Measurements from ENCODE around the gene C16orf92. TPM values are rescaled to one million over a fixed set of nuclear protein-coding genes. Genes with fewer than 3 reads are reported as not detected.

Gene C16orf92
- total RNA-seq, 3 donors from 2014 or later, result not detected

- no peak for TF ChIP-seq POLR2A (IDR thresholded peaks at IDR 0.05)
- TF ChIP-seq, protein P1, sequence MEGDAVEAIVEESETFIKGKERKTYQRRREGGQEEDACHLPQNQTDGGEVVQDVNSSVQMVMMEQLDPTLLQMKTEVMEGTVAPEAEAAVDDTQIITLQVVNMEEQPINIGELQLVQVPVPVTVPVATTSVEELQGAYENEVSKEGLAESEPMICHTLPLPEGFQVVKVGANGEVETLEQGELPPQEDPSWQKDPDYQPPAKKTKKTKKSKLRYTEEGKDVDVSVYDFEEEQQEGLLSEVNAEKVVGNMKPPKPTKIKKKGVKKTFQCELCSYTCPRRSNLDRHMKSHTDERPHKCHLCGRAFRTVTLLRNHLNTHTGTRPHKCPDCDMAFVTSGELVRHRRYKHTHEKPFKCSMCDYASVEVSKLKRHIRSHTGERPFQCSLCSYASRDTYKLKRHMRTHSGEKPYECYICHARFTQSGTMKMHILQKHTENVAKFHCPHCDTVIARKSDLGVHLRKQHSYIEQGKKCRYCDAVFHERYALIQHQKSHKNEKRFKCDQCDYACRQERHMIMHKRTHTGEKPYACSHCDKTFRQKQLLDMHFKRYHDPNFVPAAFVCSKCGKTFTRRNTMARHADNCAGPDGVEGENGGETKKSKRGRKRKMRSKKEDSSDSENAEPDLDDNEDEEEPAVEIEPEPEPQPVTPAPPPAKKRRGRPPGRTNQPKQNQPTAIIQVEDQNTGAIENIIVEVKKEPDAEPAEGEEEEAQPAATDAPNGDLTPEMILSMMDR (IDR thresholded peaks at IDR 0.05), result no peak
- TF ChIP-seq POLR2AphosphoS5 (IDR thresholded peaks at IDR 0.05), result no peak
- no peak for DNase-seq (ENCODE audit: low spot score in 2 of 2)
These were observed 40.2 kb upstream of the C16orf92 start for GRCh38 chr16:29982560-29983419.

DNA sequence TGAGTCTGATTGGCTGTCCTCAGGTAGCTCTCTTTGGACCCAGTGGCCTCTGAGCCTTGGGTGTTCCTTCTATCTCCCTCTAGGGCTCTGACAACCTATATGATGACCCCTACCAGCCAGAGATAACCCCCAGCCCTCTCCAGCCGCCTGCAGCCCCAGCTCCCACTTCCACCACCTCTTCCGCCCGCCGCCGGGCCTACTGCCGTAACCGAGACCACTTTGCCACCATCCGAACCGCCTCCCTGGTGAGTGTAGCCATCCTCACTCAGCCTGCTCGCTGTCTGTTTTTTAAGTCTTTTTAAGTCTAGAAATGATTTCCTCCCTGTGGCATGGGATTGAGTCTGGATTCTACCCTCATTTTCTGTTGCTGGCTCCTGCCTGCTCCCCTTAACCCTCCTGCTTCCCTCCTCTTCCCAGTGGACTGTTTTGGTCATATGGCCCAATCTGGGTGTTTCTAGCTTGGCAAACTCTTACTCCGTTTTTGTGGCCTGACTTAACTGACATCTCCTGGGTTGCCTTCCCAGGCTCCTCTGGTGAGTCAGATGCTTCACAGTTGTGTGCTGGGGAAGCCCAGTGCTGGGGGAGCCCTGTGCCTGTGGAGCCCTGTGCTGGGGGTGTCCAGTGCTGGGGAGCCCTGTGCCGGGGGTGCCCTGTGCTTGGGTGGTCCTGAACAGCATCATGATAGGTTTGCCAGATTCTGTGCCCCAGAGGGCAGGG is 39.4 kb upstream of the C16orf92 start:
- Histone ChIP-seq H3K4me1 (no peaks in the 10 kb centered on the region), H3K27me3 (no peaks in the 10 kb centered on the region), H3K4me3 (no peak overlapping the region), H3K9me3 (no peaks in the 10 kb centered on the region), H3K36me3 (peaks cover 34% of the 10 kb centered on the region), H3K27ac (no peak overlapping the region)
- intact Hi-C loops (cut with DNase I; ENCODE audit: low total_unique reads), result no loop called here
- TF ChIP-seq, protein P1 (IDR thresholded peaks at IDR 0.05), result no peak
- TF ChIP-seq POLR2A (IDR thresholded peaks at IDR 0.05) (no peak), POLR2AphosphoS5 (IDR thresholded peaks at IDR 0.05) (no peak)
- DNase-seq (ENCODE audit: low spot score in 2 of 2), result no peak

More at GRCh38 chr16:29982560-29983419, 40.2 kb upstream of the C16orf92 start:
- H3K27ac ChIP-seq, result no peak overlapping the region
- no peaks in the 10 kb centered on the region for H3K27me3 ChIP-seq
- H3K4me3 ChIP-seq, result no peak overlapping the region
- H3K4me1 ChIP-seq, result no peaks in the 10 kb centered on the region
- intact Hi-C loops (cut with DNase I; ENCODE audit: low total_unique reads), result no loop called here
- H3K36me3 ChIP-seq, result peaks cover 34% of the 10 kb centered on the region
- no peaks in the 10 kb centered on the region for H3K9me3 ChIP-seq

GRCh38 chr16:29984137-29984763 is 38.7 kb upstream of the C16orf92 start:
- H3K27me3 ChIP-seq, result no peaks in the 10 kb centered on the region
- no peaks in the 10 kb centered on the region for H3K9me3 ChIP-seq
- intact Hi-C loops (cut with DNase I; ENCODE audit: low total_unique reads), result no loop called here
- TF ChIP-seq POLR2A (IDR thresholded peaks at IDR 0.05) (no peak), POLR2AphosphoS5 (IDR thresholded peaks at IDR 0.05) (no peak)
- TF ChIP-seq, protein P1 (IDR thresholded peaks at IDR 0.05), result no peak
- H3K4me1 ChIP-seq, result no peaks in the 10 kb centered on the region
- H3K4me3 ChIP-seq, result no peak overlapping the region
- no peak overlapping the region for H3K27ac ChIP-seq
- DNase-seq (ENCODE audit: low spot score in 2 of 2), result no peak
- H3K36me3 ChIP-seq, result peaks cover 34% of the 10 kb centered on the region

DNA sequence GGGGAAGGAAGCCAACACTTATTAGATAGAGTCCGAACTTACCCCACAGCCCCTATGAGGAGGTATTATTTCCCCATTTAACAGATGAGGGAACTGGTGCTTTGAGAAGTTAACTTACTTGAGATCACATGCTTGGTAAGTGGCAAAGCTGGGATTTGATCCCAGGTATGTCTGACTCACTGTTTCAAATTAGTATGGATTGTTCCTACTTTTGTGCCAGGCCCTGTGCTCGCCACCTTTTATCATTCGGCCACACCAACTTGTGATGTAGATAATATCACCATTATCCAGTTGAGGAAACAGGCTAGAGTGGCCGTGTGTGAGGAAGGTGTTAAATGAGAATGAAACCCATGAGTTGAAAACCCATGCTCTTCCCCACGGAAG is 38.2 kb upstream of the C16orf92 start:
- Histone ChIP-seq H3K4me3 (no peak overlapping the region), H3K4me1 (no peaks in the 10 kb centered on the region), H3K27ac (no peak overlapping the region), H3K27me3 (no peaks in the 10 kb centered on the region), H3K9me3 (no peaks in the 10 kb centered on the region), H3K36me3 (peaks cover 34% of the 10 kb centered on the region)
- intact Hi-C loops (cut with DNase I; ENCODE audit: low total_unique reads), result no loop called here
- DNase-seq (ENCODE audit: low spot score in 2 of 2), result no peak
- TF ChIP-seq POLR2AphosphoS5 (IDR thresholded peaks at IDR 0.05), result no peak
- TF ChIP-seq POLR2A (IDR thresholded peaks at IDR 0.05), result no peak
- TF ChIP-seq, protein P1 (IDR thresholded peaks at IDR 0.05), result no peak
